ENCODE measurements around the gene SPATA19.

- TF ChIP-seq CTCF (IDR thresholded peaks at IDR 0.05) (no peak), POLR2A (IDR thresholded peaks at IDR 0.05) (no peak)
These were observed 47.8 kb downstream of the SPATA19 start for GRCh38 chr11:133797554-133797953.

Measured in heart left ventricle (tissue), 13 donors.